ENCODE results near the gene B3GALNT2.

The B3GALNT2 gene

DNA sequence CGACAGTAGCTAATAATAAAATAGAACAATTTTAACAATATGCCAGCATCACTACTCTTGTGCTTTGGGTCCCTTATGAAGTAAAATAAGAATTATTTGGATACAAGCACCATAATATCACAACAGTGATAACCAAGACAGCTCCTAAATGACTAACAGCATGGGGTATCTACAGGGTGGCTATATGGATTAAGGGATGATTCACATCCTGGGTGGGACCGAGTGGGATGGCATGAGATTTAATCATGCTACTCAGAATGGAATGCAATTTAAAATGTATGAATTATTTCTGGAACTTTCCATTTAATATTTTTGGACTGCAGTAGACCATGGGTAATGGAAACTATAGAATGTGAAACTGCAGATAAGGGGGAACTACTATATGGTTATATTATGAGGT lies 28.1 kb upstream of the B3GALNT2 start:
- no peaks in the 10 kb centered on the region for H3K4me1 ChIP-seq (ENCODE audit: low read length)
- no peak overlapping the region for H2AFZ ChIP-seq (ENCODE audit: low read length)
- no peaks in the 10 kb centered on the region for H3F3A ChIP-seq (ENCODE audit: insufficient read depth, low read length)
- no peak overlapping the region for H3K4me2 ChIP-seq (ENCODE audit: low read depth, low read length)
- no peaks in the 10 kb centered on the region for H3K27me3 ChIP-seq (replicated peaks; ENCODE audit: insufficient read depth, low read length)
- H3K4me3 ChIP-seq (ENCODE audit: low read length) = no peak overlapping the region
- no peaks in the 10 kb centered on the region for H3K9me2 ChIP-seq (replicated peaks; ENCODE audit: insufficient read depth, low read length)
- no peaks in the 10 kb centered on the region for H3K36me3 ChIP-seq (replicated peaks; ENCODE audit: insufficient read depth, low read length)
- no peaks in the 10 kb centered on the region for H3K79me2 ChIP-seq (ENCODE audit: low read length)
- no peak overlapping the region for H3K9ac ChIP-seq (ENCODE audit: low read length)
- H4K20me1 ChIP-seq (ENCODE audit: insufficient read depth, low read length) = no peaks in the 10 kb centered on the region
- no peak overlapping the region for H3K27ac ChIP-seq (ENCODE audit: low read length)
- H3K9me3 ChIP-seq (replicated peaks; ENCODE audit: insufficient read depth, low read length) = no peaks in the 10 kb centered on the region
- TF ChIP-seq CTCF (IDR thresholded peaks at IDR 0.05; ENCODE audit: low read length) = no peak
- TF ChIP-seq EZH2 (optimal IDR thresholded peaks at IDR 0.05; ENCODE audit: low read depth, low read length) = no peak
- TF ChIP-seq EZH2phosphoT487 (IDR thresholded peaks at IDR 0.05; ENCODE audit: low read length) = no peak
- DNase-seq = no peak

DNA sequence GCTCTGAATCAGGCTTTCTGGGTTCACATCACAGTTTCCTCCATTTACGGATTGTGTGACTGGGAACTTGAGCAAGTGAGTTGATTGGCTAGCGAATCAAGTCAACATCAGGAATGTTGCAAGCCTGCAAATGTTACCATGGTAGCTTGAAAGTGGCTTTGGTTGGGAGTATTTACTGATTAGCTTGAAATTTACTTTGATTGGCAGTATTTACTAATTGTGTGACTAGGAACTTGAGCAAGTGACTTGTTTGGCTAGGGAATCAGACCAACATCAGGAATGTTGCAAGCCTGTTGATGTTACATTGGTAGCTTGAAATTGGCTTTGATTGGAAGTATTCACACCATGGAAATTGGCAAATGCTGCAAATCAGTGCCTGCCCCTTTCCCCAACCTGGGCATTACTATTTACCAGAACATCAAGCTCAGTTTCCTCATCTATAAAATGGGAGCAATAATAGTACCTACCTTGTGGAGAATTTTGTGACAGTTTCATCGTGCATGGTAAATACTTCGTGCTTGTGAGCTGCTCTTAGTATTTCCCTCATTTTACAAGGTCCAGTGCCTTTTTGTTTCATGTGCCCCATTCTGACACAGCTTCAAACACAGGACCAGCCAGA lies 23.1 kb upstream of the B3GALNT2 start:
- Histone ChIP-seq H3K9ac (ENCODE audit: low read length) (no peak overlapping the region), H3K4me2 (ENCODE audit: low read depth, low read length) (no peak overlapping the region), H2AFZ (ENCODE audit: low read length) (no peak overlapping the region), H3K36me3 (replicated peaks; ENCODE audit: insufficient read depth, low read length) (no peaks in the 10 kb centered on the region), H3K4me3 (ENCODE audit: low read length) (no peak overlapping the region), H3K4me1 (ENCODE audit: low read length) (no peaks in the 10 kb centered on the region), H3K9me3 (replicated peaks; ENCODE audit: insufficient read depth, low read length) (no peaks in the 10 kb centered on the region), H3K79me2 (ENCODE audit: low read length) (no peaks in the 10 kb centered on the region), H3F3A (ENCODE audit: insufficient read depth, low read length) (no peaks in the 10 kb centered on the region), H3K27ac (ENCODE audit: low read length) (no peak overlapping the region), H4K20me1 (ENCODE audit: insufficient read depth, low read length) (no peaks in the 10 kb centered on the region), H3K27me3 (replicated peaks; ENCODE audit: insufficient read depth, low read length) (no peaks in the 10 kb centered on the region), H3K9me2 (replicated peaks; ENCODE audit: insufficient read depth, low read length) (no peaks in the 10 kb centered on the region)
- TF ChIP-seq CTCF (IDR thresholded peaks at IDR 0.05; ENCODE audit: low read length) = no peak
- no peak for TF ChIP-seq EZH2 (optimal IDR thresholded peaks at IDR 0.05; ENCODE audit: low read depth, low read length)
- TF ChIP-seq EZH2phosphoT487 (IDR thresholded peaks at IDR 0.05; ENCODE audit: low read length) = no peak
- DNase-seq = no peak

GRCh38 chr1:235525314-235525713 lies 21.1 kb upstream of the B3GALNT2 start:
- TF ChIP-seq EZH2 (optimal IDR thresholded peaks at IDR 0.05; ENCODE audit: low read depth, low read length) (no peak), CTCF (IDR thresholded peaks at IDR 0.05; ENCODE audit: low read length) (no peak)

More at GRCh38 chr1:235525314-235525713, 21.1 kb upstream of the B3GALNT2 start:
- no peak overlapping the region for H2AFZ ChIP-seq (ENCODE audit: low read length)
- H3K27me3 ChIP-seq (replicated peaks; ENCODE audit: insufficient read depth, low read length) = no peaks in the 10 kb centered on the region
- H3F3A ChIP-seq (ENCODE audit: insufficient read depth, low read length) = no peaks in the 10 kb centered on the region
- no peak for DNase-seq
- H3K4me1 ChIP-seq (ENCODE audit: low read length) = no peaks in the 10 kb centered on the region
- H3K27ac ChIP-seq (ENCODE audit: low read length) = no peak overlapping the region
- no peak overlapping the region for H3K9ac ChIP-seq (ENCODE audit: low read length)
- no peaks in the 10 kb centered on the region for H3K9me3 ChIP-seq (replicated peaks; ENCODE audit: insufficient read depth, low read length)
- H3K4me3 ChIP-seq (ENCODE audit: low read length) = no peak overlapping the region
- no peak overlapping the region for H3K4me2 ChIP-seq (ENCODE audit: low read depth, low read length)
- H3K36me3 ChIP-seq (replicated peaks; ENCODE audit: insufficient read depth, low read length) = no peaks in the 10 kb centered on the region
- H3K9me2 ChIP-seq (replicated peaks; ENCODE audit: insufficient read depth, low read length) = no peaks in the 10 kb centered on the region
- no peaks in the 10 kb centered on the region for H3K79me2 ChIP-seq (ENCODE audit: low read length)
- H4K20me1 ChIP-seq (ENCODE audit: insufficient read depth, low read length) = no peaks in the 10 kb centered on the region
